ENCODE data around the gene ELANE.

Gene ELANE

GRCh38 chr19:852136-853013 is at the start of gene ELANE:
Gene ELANE (plus strand): TSS chr19:852303. CDS start chr19:852329, 26 bp downstream.
- TF ChIP-seq TOX (CRISPR knock-in tag; IDR thresholded peaks at IDR 0.05; ENCODE audit: borderline replicate concordance) (no peak), OSR1 (CRISPR knock-in tag; IDR thresholded peaks at IDR 0.05) (no peak), BACH2 (CRISPR knock-in tag; IDR thresholded peaks at IDR 0.05; ENCODE audit: borderline replicate concordance) (no peak), ZFP3 (CRISPR knock-in tag; IDR thresholded peaks at IDR 0.05) (no peak), ZNF70 (CRISPR knock-in tag; IDR thresholded peaks at IDR 0.05) (no peak), SNAI2 (CRISPR knock-in tag; IDR thresholded peaks at IDR 0.05) (no peak), GLIS3 (CRISPR knock-in tag; IDR thresholded peaks at IDR 0.05) (no peak), CREB5 (CRISPR knock-in tag; IDR thresholded peaks at IDR 0.05; ENCODE audit: low read depth) (no peak), ZNF565 (CRISPR knock-in tag; conservative IDR thresholded peaks at IDR 0.05; ENCODE audit: low read depth) (no peak), ZFP30 (CRISPR knock-in tag; IDR thresholded peaks at IDR 0.05) (no peak), TSHZ2 (CRISPR knock-in tag; IDR thresholded peaks at IDR 0.05) (no peak), PPARA (CRISPR knock-in tag; IDR thresholded peaks at IDR 0.05; ENCODE audit: borderline replicate concordance) (no peak), CSDC2 (CRISPR knock-in tag; IDR thresholded peaks at IDR 0.05) (no peak), ISL1 (CRISPR knock-in tag; IDR thresholded peaks at IDR 0.05) (no peak), POU6F1 (CRISPR knock-in tag; IDR thresholded peaks at IDR 0.05; ENCODE audit: borderline replicate concordance, low read depth) (no peak), TCF4 (CRISPR knock-in tag; IDR thresholded peaks at IDR 0.05; ENCODE audit: borderline replicate concordance) (no peak), ZNF8 (CRISPR knock-in tag; IDR thresholded peaks at IDR 0.05) (no peak)
- ATAC-seq, result no peak

GRCh38 chr19:802498-803098 is 49.5 kb upstream of the ELANE start:
- no peak for ATAC-seq
- no peak for TF ChIP-seq ZNF8 (CRISPR knock-in tag; IDR thresholded peaks at IDR 0.05)
- TF ChIP-seq PPARA (CRISPR knock-in tag; IDR thresholded peaks at IDR 0.05; ENCODE audit: borderline replicate concordance), result no peak
- no peak for TF ChIP-seq ZNF565 (CRISPR knock-in tag; conservative IDR thresholded peaks at IDR 0.05; ENCODE audit: low read depth)
- TF ChIP-seq ZFP30 (CRISPR knock-in tag; IDR thresholded peaks at IDR 0.05), result no peak
- no peak for TF ChIP-seq GLIS3 (CRISPR knock-in tag; IDR thresholded peaks at IDR 0.05)
- no peak for TF ChIP-seq ISL1 (CRISPR knock-in tag; IDR thresholded peaks at IDR 0.05)
- TF ChIP-seq BACH2 (CRISPR knock-in tag; IDR thresholded peaks at IDR 0.05; ENCODE audit: borderline replicate concordance), result no peak
- no peak for TF ChIP-seq OSR1 (CRISPR knock-in tag; IDR thresholded peaks at IDR 0.05)
- TF ChIP-seq ZNF70 (CRISPR knock-in tag; IDR thresholded peaks at IDR 0.05), result no peak
- TF ChIP-seq PATZ1 (CRISPR knock-in tag; IDR thresholded peaks at IDR 0.05; ENCODE audit: borderline replicate concordance), result no peak
- no peak for TF ChIP-seq TSHZ2 (CRISPR knock-in tag; IDR thresholded peaks at IDR 0.05)
- TF ChIP-seq ESRRG (CRISPR knock-in tag; IDR thresholded peaks at IDR 0.05), result no peak
- TF ChIP-seq CSDC2 (CRISPR knock-in tag; IDR thresholded peaks at IDR 0.05), result no peak
- TF ChIP-seq ARNTL (CRISPR knock-in tag; IDR thresholded peaks at IDR 0.05; ENCODE audit: borderline replicate concordance, low read depth), result no peak
- TF ChIP-seq POU6F1 (CRISPR knock-in tag; IDR thresholded peaks at IDR 0.05; ENCODE audit: borderline replicate concordance, low read depth), result no peak

Data from SK-N-SH treated with all-trans-retinoic acid at 6 μM for 48 hours (cell line).